Activated CD8-positive, alpha-beta memory T cell treated with anti-CD3 and anti-CD28 coated beads, Interleukin-2, amount 50 U/mL, for 24 hours (primary cell): Measurements from ENCODE around the gene SNX3.
"Not testable (repeated sequence)": the region's sequence is repeated elsewhere in the genome, so short reads cannot be mapped to it uniquely, and the experiment has no call there.

ENCODE experiments used
- DNase-seq: peaks from one replicate; pipeline ENCODE4 v3.0.0-alpha.2; 2020; ENCODE audit errors: extremely low read depth

Gene SNX3

DNA sequence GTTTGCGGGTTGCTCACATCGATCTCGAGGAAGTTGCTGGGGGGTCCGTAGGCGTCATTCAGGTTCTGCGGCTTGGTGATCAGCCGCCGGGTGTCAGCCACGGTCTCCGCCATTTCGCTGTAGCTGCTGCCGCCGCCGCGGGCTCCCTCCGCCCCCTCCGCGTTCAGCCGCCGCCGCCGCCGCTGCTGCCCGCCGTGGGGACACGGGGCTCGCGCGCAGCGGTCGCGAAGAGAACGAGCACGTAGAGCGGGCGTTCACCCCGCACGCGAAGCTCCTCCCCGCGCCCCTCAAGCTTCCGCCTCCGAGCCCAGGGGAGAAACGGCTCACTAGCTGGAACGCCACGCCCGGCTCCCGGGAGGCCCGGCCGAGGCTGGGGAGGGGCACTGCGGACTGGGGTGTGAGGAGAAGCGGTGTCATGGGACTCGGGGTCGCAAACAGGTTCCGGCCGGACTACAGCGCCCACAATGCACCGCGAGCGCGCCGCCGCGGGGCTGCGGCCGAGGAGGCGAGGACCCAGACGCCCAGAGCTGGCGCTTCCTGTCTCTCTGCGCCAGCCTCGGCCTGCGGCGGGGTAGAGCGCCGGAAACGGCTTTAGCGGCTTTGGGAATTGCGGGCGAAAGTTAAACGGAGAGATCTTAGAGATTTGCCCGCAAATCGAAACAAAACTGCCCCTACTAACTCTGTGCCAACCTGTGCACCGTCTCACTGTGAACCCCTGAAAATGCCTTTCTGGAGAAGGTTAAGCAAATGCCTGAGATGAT lies at the start of gene SNX3:
TSS of gene SNX3 (minus strand) at position 232 of the 761 bp plus-strand sequence. CDS start at position 113, 119 bp downstream.
- DNase-seq: peak; percentile 73

DNA sequence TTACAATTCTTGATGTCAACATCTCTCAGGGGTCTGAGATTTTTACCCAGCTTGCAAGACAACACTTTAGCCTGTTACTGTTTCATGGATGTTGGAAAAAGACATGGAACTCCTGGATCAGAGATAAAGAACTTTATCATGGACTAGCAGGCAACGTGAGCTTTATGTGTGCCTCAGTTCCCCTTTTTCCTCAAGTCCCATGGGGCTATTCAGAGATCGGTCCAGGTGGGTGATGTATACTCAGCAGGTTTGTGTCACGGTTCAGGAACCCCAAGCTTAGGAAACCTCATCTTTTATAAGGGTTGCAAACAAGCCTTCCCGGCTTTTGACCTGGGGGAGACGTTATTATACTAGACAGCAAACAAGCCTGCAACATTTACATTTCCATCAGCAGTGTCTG lies 49.0 kb upstream of the SNX3 start:
- DNase-seq: no peak

DNA sequence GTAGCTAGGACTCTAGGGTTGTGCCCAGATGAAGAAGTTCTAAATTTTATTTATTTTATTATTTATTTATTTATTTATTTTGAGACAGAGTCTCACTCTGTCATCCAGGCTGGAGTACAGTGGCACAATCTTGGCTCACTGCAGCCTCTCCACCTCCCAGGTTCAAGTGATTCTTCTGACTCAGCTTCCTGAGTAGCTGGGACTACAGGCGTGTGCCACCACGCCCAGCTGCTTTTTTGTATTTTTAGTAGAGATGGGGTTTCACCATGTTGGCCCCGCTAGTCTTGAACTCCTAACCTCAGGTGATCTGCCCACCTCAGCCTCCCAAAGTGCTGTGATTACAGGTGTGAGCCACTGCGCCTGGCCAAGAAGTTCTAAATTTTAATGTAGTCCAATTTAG lies 47.8 kb upstream of the SNX3 start:
- not testable (repeated sequence) for DNase-seq

DNA sequence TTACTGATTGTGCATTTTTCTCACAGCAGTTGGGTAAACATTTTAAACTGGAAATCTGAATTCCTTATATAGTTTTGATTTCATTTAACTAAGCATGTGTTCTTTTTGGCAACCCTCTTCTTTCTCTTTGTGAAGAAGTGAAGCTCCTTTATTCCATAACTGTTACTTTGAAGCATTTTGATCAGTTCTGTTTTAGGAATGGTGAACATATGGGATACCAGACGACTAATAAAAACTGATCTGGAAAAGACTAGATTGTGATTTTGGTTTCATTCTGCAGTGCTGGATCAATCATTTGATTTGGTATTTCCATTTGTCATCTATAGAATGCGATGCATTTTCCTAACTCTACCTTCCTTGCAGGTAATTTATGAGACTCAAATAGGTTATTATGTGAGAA lies 43.8 kb upstream of the SNX3 start:
- no peak for DNase-seq

DNA sequence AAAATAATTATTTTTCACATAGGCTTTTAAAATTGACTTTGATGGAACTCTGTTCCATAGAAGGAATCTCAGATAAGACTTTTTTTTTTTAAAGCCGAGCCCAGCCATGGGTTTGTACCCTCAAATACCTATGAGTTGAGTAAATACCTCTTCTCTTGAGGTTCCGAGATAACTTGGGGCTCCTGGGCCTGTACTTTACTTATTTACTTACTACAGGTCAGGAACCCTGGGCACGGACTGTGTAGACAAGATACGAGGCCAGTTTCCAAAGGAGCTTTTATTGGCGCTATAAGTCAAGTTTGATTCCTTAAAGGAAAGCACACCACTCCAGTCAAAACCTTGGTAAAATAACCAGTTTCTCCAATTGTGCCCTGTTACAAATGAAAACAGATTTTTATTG lies 41.5 kb upstream of the SNX3 start:
- DNase-seq: no peak

DNA sequence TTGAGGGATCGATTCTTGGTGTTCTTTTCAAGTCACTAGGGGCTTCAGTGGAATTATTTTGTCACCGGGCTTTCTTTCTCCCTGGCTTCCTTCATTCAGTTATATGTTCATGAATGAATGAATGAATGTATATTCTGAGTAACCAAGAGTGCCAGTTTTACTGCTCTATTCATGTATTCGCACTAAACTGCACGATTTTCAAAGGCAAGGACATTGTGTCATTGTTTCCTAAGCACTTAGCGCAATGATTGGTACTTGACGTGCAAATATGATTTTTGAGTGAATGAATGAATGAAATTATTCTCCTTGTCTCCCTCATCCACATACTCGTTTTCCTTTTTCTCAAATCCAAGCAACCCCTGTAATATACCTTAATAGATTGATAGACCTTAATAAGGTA lies 34.8 kb upstream of the SNX3 start:
- DNase-seq: no peak

DNA sequence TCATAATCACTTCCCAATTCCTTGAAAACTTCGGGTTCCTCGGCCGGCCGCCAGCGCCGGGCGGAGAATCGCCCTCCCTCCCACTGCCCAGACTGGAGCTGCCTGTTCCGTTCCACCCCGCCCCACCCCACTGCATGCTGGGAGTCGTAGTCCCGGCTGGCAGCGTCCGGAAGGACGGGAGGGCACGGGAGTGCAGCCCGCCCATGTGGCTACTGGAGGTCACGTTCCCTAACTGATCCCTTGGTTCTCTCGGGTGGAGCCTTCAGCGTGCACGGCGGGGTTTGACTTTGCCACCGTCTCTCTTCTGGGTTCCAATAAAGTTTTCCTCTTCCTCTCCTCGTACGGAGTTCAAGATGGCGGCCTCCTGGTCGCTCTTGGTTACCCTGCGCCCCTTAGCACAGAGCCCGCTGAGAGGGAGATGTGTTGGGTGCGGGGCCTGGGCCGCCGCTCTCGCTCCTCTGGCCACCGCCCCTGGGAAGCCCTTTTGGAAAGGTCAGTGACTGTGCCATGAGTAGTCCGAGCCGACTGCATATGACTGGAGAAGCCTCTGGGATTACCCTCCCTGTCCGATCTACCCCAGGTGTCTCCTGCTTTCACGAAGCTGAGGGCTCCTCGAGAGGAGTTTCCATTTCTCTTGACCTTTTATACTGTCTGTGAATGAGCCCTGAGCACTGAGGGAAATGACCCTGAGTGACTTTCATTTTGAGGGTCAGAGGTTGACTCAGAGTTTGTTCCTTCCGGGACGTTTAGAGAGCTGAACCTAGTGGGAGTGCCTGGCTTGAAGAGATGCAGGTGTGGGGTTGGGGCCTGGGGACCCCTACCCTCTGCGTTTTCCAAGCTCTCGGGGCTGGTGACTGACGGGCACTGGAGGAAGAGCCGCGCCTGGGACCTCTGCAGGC lies 34.1 kb upstream of the SNX3 start, which contains the start of gene AFG1L:
TSS of gene AFG1L (plus strand) at position 328 of the 899 bp plus-strand sequence. CDS start at position 354, 26 bp downstream.
- DNase-seq: peak; percentile 72

DNA sequence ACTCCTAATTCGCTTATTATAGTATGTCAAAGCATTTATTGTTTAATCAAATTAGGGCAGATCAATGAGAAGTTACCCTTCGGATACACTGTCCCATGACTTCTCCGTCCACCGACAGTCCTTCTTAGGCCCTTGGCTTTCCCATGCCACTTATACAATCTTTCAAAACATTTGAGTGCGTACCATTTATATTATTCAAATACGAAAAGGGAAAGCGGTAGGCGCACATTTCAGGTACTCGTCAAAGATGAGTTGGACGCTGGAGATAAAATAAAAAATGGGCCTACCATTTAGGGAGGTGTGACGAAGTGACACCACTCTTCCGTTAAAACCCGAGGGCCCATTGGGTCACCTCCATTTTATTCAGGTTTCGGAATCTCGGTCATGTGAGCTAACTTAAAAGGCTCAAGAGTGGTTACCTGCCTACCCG lies 33.5 kb upstream of the SNX3 start:
- no peak for DNase-seq

DNA sequence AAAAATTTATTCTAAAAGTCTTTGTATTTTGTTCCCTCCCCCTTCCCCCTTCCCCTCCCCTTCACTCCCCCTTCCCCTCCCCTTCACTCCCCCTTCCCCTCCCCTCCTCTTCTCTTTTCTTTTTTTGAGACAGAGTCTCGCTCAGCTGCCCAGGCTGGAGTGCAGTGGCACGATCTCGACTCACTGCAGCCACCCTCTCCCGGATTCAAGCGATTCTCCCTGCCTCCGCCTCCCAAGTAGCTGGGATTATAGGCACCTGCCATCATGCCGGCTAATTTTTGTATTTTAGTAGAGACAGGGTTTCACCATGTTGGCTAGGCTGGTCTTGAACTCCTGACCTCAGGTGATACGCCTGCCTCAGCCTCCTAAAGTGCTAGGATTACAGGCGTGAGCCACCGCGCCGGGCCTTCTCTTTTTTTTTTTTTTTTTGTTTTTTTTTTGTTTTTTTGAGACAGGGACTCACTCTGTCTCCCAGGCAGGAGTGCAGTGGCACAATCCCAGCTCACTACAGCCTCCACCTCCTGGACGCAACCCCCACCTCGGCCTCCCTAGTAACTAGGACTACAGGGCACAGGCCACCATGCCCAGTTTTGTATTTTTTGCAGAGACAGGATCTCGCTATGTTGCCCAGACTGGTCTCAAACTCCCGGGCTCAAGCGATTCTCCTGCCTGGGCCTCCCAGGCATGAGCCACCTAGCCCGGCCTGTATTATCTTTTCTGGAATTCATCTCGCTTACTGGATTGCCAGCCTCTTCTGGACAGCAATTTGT lies 32.9 kb upstream of the SNX3 start:
- DNase-seq: no peak

DNA sequence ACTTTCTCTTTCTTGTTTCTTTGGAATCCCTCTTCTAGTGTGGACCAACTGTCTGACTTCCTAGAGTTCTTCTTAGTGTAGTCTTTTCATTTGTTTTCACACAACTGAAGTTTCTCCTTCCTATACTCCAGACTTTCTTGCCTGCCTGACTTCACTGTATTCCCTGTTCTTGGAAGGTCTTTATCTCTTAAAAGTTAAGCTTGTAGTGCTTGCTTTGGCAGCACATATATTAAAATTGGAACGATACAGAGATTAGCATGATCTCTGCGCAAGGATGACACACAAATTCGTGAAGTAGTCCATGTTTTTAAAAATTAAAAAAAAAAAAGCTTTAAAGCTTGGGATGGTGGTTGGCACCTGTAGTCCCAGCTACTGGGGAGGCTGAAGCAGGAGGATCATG lies 31.7 kb upstream of the SNX3 start:
- DNase-seq: not testable (repeated sequence)

DNA sequence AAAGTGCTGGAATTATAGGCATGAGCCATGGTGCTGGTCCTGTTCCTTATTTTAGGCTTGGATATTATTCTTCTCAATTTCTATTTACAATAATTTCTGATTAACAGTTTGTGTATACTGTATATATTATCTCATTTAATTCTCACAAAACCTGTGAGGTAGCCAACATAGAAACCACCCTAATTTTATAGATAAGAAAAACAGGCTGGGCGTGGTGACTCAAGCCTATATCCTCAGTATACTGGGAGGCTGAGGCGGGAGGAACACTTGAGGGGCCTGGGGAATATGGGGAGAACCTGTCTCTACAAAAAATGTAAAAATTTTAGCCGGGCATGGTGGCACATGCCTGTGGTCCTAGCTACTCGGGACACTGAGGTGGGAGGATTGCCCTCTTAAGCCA lies 30.3 kb upstream of the SNX3 start:
- no peak for DNase-seq

DNA sequence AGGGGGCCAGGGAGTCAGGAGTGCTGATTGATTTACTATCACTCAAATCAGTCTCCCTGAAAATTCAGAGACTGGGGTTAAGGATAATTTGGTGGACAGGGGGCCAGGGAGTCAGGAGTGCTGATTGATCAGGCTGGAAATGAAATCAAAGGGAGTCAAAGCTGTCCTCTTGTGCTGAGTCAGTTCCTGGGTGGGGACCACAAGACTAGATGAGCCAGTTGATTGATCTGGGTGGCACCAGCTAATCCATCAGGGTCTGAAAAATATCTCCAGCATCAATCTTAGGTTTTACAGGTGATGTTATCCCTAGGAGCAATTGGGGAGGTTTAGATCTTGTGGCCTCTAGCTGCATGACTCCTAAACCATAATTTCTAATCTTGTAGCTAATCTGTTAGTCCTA lies 27.9 kb upstream of the SNX3 start:
- DNase-seq: no peak

DNA sequence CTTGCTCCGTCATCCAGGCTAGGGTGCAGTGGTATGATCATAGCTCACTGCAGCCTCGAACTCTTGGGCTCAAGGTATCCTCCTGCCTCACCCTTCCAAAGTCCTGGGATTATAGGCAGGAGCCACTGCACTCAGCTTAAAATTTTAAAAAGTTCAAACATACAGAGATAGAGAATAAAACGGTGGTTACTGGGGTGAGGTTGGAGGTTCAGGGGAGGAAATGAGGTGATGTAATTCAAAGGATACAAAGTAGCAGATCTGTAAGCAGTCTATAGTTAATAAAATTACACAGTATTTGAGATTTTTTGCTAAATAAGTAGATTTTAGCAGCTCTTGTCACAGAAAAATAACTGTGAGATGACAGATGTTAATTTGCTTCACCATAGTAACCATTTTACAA lies 26.5 kb upstream of the SNX3 start:
- DNase-seq: no peak

DNA sequence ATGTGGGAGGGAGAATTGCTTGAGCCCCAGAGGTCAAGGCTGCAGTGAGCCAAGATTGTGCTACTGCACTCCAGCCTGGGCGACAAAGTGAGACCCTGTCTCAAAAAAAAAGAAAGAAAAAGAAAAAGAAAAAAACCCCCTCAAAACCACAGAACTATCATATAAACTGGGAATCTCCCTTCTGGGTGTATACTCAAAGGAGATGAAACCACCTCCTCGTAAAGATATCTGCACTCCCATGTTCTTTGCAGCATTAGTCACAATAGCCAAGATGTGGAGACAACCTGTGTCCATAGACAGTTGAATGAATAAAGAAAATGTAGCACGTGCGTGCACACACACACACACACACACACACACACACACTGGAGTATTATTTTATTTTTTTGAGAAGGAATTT lies 25.5 kb upstream of the SNX3 start:
- DNase-seq: no peak

DNA sequence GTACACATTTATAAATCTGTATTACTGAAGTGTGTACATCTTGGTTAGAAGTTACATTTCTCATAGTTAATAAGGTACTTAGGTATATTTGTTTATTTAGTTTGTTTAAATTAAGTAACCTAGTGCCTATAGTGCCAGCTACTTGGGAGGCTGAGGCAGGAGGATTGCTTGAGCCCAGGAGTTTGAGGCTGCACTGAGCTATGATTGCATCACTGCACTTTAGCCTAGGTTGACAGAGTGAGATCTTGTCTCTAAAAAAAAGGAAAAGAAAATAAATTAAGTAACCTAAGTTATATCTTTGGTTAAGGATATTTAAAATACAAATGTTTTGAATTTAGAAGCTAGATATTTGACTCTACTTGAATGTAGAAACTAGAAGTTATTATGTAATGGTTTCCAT lies 24.5 kb upstream of the SNX3 start:
- DNase-seq: no peak

DNA sequence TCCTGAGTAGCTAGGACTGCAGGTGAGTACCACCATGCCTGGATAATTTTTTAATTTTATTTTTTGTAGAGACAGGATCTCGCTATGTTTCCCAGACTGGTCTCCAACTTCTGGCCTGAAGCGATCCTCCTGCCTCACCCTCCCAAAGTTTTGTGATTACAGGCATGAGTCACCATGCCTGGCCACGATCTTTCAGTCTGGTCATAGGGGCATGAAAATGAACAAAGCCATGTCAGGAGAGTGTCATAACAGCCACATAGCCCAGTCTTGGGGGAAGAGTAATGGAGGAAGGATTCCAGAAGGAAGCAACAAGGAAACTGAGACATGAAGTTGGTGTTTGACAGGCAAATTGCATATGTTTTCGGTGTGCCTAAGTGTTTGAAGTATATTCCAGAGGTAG lies 17.0 kb upstream of the SNX3 start:
- DNase-seq: no peak

DNA sequence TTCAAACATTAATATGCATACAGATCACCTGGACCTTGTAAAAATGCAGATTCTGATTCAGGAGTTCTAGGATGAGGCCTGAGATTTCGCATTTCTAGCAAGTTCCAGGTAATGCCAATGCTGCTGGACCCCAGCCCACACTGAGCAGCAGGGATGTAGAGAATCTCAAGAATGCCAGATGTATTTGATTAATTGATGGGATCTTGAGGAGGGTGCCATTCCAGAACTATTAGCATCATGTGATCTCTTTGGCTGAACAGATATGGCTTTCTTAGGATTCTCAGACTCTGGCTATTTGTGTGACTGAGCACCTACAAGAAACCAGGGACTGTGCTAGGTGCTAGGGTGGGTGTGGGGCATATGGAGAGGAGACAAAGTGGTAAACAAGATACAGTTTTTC lies 16.5 kb upstream of the SNX3 start:
- no peak for DNase-seq

DNA sequence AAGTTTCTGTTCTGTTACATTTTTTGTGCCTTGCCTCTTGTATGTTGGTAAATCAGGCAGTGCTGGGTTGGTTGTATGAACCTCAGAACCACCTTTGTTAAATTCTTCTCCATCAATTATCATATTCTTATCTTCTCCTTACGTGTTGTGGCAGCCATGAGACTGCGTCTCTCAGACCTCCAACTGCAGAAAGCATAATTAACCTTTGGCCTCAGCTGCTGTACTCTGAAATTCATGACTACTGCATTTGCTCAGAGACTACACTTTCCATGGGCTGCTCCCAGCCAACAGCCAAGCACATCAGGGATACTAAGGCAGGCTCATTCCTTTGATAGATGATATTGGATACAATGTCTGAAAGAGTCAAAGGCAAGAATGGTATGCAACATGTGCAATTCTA lies 15.1 kb upstream of the SNX3 start:
- no peak for DNase-seq

DNA sequence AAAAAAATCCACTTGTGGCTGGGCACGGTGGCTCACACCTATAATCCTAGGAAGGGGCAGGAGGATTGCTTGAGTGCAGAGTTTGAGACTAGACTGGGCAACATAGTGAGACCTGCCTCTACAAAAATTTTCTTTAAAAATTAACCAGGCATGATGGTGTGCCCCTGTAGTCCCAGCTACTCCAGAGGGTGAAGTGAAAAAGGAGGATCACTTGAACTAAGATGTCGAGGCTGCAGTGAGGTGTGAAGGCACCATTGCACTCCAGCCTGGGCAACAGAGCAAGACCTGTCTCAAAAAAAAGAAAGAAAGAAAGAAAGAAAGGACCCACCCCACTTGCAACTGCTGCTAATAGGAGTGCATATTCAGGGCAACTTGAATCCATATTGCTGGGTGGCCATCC lies 13.7 kb upstream of the SNX3 start:
- DNase-seq: no peak

DNA sequence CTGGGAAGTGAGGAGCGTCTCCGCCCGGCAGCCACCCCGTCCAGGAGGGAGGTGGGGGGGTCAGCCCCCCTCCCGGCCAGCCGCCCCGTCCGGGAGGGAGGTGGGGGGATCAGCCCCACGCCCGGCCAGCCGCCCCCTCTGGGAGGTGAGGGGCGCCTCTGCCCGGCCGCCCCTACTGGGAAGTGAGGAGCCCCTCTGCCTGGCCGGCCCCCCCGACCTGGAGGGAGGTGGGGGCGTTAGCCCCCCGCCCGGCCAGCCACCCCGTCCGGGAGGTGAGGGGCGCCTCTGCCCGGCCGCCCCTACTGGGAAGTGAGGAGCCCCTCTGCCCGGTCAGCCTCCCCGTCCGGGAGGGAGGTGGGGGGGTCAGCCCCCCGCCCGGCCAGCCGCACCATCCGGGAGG lies 9.1 kb upstream of the SNX3 start:
- not testable (repeated sequence) for DNase-seq

DNA sequence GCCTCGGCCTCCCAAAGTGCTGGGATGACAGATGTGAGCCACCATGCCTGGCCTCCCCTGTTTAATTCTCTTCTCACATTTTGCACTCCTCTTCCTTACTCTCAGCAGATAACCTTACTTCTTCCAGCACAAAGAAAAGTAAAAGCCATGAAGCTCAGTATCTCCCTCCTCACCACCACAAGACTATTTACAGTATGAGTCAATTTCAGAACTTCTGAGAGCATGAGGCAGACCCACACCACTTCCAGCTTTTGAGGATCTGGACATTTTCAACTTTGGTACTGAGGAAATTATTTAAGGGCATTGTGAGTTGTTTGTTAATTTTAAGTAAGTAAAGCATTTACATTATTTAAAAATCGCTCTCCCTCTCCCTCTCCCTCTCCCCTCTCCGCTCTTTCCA lies 8.0 kb upstream of the SNX3 start:
- DNase-seq: no peak

DNA sequence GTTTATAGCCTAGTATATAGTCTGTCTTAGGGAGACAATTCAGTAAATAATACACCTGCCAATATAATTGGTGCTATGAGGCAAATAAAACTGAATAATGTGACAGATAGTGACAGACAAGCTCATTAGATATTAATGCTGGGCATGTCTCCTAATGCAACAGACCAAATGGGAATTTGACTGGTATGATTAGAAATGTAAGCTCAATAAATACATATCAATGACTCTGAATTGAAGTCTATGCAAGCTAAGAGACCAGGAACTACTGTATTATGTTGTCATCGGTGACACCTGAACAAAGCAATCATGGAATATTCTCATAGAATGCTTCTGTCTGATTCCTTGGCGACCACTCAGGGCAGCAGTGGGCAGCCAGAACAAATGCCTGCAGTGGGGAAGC lies 2.5 kb upstream of the SNX3 start:
- DNase-seq: no peak
